ENCODE measurements around the gene FAM234A.
"Not testable (repeated sequence)": the region's sequence is repeated elsewhere in the genome, so short reads cannot be mapped to it uniquely, and the experiment has no call there.

The FAM234A gene

DNA sequence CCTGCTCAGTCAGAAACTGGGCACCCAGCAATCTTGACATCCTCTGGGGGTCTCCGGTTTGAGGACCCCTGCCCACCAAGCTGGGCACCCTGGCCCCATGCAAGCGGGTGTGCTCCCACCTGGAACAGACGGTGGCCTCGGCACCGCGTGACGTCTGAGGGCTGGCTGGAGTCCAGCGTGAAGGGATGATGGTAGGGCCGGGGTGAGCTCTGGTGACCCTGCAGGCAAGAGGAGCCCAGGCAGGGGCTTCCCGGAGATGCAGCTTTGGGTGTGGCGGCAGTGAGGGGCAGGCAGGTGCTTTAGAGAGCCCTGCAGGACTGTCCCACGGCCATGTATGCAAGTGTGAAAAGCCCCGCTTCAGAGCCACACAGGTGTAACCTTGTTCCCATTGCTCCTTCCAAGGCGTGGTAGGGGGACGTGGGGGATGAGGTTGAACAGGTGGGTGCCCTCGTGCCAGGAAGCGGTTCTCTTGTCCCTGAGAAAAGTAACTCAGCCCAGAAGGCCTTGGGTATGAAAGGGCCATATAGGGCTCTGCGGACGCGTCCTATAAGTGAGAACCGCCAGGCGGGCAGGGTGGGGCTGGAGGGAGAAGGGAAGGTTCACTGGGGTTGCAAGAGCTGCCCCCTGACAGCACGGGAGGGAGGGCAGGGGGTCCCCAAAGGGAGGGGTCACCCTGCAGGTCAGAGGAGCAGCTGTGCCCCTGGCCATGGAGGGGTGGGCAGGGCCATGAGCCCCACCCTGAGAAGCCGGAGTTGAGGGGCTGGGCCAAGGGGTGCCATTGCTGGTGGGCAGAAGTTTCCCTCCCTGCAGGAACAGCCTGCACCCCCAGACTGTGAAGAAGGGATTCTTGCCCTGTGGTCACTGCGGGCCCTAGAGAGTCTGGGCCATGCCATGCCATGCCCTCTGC, 31.9 kb downstream of the FAM234A start:
- no peak for DNase-seq

- not testable (repeated sequence) for DNase-seq
Observed at GRCh38 chr16:267562-267961, 32.9 kb downstream of the FAM234A start.

DNA sequence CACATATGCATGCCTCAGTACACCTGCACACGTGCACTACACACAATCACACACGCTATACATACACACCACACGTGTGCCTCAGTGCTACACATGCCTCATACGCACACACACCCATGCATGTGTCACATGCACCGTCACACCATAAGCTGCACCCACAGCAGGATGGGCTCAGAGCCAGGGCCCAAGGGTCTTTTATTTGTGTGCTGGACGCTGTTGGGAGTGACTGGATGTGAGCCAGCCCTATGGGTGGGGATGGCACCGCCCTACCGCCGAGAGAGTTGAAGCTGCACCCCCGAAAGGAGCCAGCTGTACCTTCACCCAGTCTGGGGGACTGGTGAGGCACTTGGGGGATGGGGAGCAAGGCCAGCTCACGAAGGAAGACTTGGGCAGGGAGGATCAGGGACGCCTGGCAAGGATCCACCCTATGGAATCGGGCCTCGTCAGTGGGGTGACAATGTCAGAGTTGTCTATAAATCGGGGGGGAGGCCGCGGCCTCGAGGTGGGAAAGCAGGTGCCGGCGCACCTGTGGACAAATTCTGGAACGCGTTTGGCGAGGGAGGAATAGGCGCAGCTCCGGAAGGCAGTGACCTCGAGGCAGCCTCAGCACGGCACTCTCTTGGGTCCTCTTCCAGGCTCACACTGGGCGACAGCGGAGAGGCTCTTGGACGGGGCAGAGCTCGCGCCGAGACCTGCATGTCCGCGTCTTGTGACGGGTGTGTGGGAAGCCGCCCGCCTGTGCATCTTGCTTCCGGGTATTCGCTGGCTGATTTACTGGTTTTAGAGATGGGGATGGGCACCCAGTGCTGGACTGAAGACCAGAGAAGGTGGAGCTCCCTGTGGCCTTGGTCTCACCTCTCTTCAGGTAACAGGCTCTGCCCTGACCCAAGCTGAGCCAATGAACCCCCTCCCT, 33.8 kb downstream of the FAM234A start:
- no peak for DNase-seq

- DNase-seq: no peak
Observed at GRCh38 chr16:269061-269796, 34.6 kb downstream of the FAM234A start.

DNA sequence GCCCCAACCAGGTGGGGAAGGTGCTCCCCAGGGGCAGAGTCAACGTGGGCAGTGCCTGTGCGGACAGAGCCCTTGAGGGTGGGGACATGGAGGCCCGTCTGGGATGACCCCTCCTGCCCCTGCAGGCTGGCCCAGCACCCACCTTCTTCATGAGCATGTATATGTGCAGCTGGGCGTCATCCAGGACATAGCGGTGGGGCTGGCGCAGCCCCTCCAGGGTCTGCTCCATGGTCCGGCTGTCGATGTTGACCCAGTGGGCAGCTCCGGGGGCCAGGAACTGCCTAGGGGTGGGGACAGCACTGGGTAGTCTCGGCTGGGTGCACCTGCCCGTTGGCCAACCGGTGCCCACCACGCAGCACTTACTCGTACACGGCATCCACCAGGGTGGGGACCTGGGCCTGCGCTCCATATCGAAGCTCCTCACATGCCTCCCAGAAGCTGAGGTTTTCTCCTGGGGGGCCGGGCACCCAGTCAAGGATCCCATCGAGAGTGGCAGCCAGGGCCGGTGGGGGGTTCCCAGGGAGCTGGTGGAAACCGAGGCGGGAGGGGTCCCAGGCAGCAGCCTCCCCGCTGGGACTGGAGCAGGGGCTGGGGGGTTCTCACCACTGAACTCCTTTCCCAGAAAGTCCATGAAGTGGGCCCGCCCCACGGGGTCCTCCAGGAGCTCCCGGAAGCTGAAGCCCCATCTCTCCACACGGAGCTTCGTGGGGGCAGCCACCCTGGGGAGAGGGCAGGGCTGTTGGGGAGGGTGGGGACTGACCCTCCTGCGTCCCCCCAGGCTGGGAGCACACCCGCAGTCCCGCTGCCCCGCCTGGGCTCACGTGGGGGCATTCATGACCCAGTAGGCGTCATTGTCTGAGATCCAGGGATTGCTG, 36.0 kb downstream of the FAM234A start:
- no peak for DNase-seq

DNA sequence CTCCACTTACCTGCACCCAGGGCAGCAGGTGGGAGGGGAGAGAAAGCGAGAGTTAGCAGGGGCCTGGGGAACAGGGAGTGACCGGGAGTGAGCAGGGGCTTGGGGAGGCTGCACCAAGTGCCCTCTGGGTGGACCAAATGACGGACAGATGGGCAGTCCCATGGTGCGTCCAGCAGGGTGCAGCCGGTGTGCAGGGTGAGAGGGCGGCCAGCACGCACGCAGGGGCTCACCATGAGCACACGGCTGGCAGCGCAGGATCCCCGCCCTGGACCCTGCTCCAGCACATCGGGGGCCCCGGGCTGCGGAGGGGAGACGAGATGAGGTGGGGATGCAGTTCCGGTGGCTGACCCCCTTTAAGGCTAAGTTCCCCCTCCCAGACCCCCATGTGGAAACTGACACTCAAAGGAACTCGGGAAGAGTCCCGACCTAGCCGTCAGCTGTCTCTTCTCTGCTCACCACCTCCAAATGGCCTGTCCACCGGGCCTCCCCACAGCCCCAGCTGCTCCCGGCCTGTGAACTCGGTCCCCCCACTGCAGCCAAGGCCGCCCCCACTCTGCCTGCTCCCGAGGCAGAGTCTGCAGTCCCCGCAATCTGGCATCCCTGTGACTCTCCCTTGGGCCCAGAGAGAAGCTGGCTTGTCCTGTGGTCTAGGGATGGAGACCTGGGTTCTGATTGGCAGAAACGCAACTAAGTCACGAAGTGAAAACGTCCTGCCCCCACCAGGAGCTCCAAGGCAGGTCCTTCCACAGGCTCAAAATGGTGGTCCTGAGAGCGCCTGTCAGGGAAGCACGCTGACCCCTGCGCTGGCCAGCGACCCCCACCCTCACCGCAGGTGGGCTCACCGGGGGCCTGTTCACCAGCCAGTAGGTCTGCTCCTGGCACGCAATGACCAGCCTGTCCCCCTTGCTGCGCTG, 38.3 kb downstream of the FAM234A start:
- no peak for DNase-seq

DNA sequence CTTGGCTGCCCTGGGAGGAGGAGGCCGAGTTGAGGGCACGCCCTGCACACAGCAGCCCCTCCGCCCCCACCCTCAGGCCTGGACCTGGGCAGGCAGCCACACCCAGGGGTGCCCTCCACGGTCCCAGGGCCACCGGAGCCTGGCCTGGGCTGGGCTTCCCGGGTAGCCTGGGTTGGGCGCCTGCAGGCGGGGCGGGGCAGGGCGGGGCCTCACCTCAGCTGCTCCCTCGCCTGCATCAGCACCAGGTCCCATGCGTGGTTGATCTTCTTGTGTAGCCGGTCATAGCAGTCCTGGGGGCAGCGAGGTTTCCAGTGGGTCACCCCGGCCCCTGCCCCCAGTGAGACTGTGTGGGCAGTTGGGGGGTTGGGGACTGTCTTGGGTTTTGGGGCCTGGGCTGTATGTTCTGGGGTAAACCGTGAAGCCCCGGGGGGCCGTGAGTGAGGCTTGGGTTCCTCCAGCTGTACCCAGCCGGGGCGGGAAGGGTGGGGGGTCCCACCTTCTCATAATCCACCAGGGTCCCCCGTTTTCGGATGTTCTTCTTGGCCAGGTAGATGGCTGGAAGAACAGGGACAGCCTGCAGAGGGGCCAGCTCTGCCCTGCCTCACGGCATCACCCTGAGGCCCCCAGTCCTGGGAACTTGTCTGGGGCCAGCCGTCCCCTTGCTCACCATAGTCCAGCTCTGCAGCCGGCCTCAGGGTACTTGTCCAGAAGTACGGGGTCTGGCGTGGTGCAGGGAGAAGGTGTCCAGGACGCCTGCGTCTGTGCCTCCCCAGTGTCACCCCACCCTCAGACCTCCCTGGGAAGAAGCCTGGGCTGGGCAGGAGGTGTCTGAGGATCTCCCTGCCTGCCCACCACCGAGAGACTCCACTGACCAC, 39.2 kb downstream of the FAM234A start:
- no peak for DNase-seq

- no peak for DNase-seq
Observed at GRCh38 chr16:275041-275641, 40.5 kb downstream of the FAM234A start.

GRCh38 chr16:275786-276232, 41.2 kb downstream of the FAM234A start, which contains the start of gene RGS11:
Gene RGS11 (minus strand): TSS chr16:275944. CDS start chr16:275911, 33 bp downstream.
- DNase-seq: no peak

- no peak for DNase-seq
Observed at GRCh38 chr16:276426-277077, 41.9 kb downstream of the FAM234A start.

GRCh38 chr16:278863-279366, 44.3 kb downstream of the FAM234A start:
- DNase-seq: no peak

DNA sequence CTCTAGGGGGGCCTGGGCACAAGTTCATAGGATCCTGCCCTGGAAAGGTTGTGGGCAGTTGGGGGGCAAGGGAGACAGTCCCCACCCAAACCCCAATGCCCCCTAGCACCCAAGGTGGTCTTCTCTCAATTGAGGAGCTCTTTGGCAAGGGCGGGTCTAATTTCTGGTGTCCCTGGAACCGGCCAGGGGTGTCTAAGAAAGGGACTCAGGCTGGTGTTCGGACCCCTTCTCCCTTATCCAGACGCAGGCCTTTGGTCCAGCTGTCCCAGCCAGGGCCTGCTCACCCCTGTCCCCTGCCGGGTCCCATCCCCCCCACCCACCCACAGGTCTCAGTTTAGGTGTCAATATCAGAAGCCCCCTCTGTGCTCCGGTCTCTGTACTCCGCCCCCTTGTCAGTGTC, 44.9 kb downstream of the FAM234A start:
- no peak for DNase-seq

DNA sequence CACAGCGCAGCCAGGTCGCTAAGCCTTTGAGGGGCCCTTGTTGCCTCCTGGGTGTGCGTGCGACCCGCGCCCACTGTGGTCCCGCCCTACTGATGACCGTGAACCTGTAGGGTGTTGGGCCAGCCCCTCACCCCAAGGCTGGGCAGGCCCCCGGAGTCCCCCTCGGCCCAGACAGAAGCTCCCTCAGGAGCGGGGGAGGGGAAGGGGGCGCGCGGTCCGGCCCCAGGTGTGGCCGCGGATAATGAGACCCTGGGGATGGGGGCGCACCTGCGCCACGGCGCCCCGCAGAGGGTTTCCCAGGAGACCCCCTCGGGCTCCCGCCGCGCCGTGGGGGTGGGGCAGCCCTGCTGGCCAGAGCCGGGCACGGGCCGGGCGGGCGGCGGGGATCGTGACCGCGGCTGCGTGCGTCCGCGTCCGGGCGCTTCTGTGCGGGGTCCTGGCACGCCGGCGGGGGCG, 45.4 kb downstream of the FAM234A start:
- no peak for DNase-seq

DNA sequence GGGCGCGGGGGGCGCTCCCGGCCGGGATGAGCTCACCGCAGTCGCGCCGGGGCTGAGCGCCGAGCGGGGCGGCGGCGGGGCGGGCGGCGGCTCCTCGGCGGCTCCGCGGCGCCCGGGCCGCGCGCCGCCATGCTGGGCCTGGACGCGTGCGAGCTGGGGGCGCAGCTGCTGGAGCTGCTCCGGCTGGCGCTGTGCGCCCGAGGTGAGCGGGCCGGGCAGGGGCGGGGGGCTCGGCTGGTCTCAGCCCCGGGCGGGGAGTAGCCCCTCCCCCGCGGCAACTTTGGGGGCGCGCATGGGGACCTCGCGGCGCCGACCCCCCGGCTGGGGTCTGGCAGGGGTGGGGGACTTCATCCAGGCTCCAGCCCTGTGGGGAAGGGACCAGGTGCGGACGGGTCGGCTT, 45.9 kb downstream of the FAM234A start, which contains the start of gene ARHGDIG:
Gene ARHGDIG (plus strand): TSS at position 40 of the 400 bp plus-strand sequence. CDS start 90 bp downstream, at position 130.
- no peak for DNase-seq

- DNase-seq: no peak
Observed at GRCh38 chr16:280991-281659, 46.5 kb downstream of the FAM234A start.

GRCh38 chr16:281660-282255, 47.1 kb downstream of the FAM234A start:
- DNase-seq: no peak

GRCh38 chr16:282491-282890, 47.9 kb downstream of the FAM234A start:
- DNase-seq: no peak

All from activated CD4-positive, alpha-beta T cell treated with anti-CD3 and anti-CD28 coated beads for 4 hours (primary cell).